H1 (cell line): ENCODE measurements around the gene TNP2. TPM values are rescaled to one million over a fixed set of nuclear protein-coding genes. Genes with fewer than 3 reads are reported as not detected.

Experiments used
- MAFK ChIP-seq: IDR thresholded peaks from 2 replicates; pipeline ENCODE4 v1.6.1; 2012; ENCODE audit warnings: low read depth, mild to moderate bottlenecking, improper control_type of control experiment, low read length
- POU5F1 ChIP-seq: IDR thresholded peaks from 2 replicates; pipeline ENCODE4 v1.6.1; 2011; ENCODE audit warnings: low read depth, mild to moderate bottlenecking, low read length, moderate library complexity
- TBP ChIP-seq: IDR thresholded peaks from 2 replicates; pipeline ENCODE4 v1.6.1; 2011; ENCODE audit warnings: low read depth, low read length, improper control_type of control experiment
- polyA plus RNA-seq, 7 experiments: library from polyadenylated mRNA; depleted of rRNA in 3 of 7; stranded (reverse) in 5 of 7; unstranded in 2 of 7; fragments of >200 nt in 5 of 7; fragments of 200-250 nt in 2 of 7; gene quantifications; 1 replicate in 5 of 7; 2 replicates in 1 of 7; 4 replicates in 1 of 7; pipeline versions ENCODE4 v1.2.1 to v1.2.3, GENCODE V29; 2011 to 2013; ENCODE audit warnings: missing spikeins in 2 of 7, mixed read lengths in 2 of 7
- total RNA-seq: library from RNA; stranded (reverse); fragmentation: NEBNext Ultra II Directional; extraction: Animal tissue kit (Norgen Biotek cat#: 25700); gene quantifications from 2 replicates; pipeline ENCODE4 v1.2.1, GENCODE V29; 2021
- TF ChIP-seq, protein P1 (sequence below): IDR thresholded peaks from 2 replicates; pipeline ENCODE4 v1.6.1; 2012; ENCODE audit warnings: inconsistent platforms
- TF ChIP-seq, protein P2 (sequence below): fragments of 300-600 bp; sonication (generic); IDR thresholded peaks from 2 replicates; pipeline ENCODE4 v1.7.1; 2012; ENCODE audit warnings: low read length, moderate library complexity, mild to moderate bottlenecking, inconsistent platforms; ENCODE audit not compliant: insufficient replicate concordance

The TNP2 gene
- total and polyA plus RNA-seq, 2 of the 8 experiments (the other 6 are each of a cell fraction or from before 2014, with no cell fraction given), result not detected

DNA sequence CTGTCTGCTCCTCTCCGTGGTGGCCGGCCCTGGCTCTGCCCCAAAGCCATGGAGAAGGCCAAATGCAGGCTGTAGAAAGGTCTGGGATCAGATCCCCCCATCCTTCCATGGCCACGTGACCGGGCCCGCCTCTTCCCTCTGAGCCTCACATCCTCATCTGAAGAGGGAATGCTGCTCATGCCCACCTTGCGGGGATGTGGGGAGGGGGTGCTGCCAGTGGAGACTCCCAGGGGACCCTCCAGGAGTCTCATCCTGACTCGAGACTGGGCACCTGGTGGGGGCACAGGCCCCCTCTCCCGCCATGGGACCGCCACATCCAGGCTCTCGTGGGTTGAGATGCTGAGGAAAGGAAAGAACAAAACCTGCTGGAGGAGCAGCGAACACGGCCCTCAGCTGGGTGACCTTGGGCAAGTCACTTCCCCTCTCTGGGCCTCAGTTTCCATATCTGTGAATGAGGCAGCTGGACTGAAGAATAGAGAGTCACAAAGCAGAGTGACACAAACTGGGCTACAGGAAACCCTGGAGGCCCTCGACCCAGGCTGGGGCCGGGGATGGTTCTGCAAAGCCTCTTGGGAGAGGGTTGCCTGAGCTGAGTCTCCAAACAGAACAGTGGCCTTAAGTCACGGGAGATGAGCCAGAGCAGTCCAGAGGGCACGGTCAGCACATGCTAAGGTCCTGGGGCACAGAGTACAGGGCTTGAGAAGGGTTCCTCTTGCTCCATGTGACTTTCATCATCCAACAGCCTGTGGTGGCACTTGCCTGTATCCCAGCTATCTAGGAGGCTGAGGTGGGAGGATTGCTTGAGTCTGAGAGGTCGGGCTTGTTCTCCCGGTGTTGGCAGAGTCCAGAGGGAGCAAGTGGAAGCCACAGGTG lies 43.2 kb downstream of the TNP2 start (continued):
- TF ChIP-seq, protein P1, sequence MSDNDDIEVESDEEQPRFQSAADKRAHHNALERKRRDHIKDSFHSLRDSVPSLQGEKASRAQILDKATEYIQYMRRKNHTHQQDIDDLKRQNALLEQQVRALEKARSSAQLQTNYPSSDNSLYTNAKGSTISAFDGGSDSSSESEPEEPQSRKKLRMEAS, result no peak
- TF ChIP-seq POU5F1, result no peak
- no peak for TF ChIP-seq TBP
- no peak for TF ChIP-seq MAFK
- TF ChIP-seq, protein P2, sequence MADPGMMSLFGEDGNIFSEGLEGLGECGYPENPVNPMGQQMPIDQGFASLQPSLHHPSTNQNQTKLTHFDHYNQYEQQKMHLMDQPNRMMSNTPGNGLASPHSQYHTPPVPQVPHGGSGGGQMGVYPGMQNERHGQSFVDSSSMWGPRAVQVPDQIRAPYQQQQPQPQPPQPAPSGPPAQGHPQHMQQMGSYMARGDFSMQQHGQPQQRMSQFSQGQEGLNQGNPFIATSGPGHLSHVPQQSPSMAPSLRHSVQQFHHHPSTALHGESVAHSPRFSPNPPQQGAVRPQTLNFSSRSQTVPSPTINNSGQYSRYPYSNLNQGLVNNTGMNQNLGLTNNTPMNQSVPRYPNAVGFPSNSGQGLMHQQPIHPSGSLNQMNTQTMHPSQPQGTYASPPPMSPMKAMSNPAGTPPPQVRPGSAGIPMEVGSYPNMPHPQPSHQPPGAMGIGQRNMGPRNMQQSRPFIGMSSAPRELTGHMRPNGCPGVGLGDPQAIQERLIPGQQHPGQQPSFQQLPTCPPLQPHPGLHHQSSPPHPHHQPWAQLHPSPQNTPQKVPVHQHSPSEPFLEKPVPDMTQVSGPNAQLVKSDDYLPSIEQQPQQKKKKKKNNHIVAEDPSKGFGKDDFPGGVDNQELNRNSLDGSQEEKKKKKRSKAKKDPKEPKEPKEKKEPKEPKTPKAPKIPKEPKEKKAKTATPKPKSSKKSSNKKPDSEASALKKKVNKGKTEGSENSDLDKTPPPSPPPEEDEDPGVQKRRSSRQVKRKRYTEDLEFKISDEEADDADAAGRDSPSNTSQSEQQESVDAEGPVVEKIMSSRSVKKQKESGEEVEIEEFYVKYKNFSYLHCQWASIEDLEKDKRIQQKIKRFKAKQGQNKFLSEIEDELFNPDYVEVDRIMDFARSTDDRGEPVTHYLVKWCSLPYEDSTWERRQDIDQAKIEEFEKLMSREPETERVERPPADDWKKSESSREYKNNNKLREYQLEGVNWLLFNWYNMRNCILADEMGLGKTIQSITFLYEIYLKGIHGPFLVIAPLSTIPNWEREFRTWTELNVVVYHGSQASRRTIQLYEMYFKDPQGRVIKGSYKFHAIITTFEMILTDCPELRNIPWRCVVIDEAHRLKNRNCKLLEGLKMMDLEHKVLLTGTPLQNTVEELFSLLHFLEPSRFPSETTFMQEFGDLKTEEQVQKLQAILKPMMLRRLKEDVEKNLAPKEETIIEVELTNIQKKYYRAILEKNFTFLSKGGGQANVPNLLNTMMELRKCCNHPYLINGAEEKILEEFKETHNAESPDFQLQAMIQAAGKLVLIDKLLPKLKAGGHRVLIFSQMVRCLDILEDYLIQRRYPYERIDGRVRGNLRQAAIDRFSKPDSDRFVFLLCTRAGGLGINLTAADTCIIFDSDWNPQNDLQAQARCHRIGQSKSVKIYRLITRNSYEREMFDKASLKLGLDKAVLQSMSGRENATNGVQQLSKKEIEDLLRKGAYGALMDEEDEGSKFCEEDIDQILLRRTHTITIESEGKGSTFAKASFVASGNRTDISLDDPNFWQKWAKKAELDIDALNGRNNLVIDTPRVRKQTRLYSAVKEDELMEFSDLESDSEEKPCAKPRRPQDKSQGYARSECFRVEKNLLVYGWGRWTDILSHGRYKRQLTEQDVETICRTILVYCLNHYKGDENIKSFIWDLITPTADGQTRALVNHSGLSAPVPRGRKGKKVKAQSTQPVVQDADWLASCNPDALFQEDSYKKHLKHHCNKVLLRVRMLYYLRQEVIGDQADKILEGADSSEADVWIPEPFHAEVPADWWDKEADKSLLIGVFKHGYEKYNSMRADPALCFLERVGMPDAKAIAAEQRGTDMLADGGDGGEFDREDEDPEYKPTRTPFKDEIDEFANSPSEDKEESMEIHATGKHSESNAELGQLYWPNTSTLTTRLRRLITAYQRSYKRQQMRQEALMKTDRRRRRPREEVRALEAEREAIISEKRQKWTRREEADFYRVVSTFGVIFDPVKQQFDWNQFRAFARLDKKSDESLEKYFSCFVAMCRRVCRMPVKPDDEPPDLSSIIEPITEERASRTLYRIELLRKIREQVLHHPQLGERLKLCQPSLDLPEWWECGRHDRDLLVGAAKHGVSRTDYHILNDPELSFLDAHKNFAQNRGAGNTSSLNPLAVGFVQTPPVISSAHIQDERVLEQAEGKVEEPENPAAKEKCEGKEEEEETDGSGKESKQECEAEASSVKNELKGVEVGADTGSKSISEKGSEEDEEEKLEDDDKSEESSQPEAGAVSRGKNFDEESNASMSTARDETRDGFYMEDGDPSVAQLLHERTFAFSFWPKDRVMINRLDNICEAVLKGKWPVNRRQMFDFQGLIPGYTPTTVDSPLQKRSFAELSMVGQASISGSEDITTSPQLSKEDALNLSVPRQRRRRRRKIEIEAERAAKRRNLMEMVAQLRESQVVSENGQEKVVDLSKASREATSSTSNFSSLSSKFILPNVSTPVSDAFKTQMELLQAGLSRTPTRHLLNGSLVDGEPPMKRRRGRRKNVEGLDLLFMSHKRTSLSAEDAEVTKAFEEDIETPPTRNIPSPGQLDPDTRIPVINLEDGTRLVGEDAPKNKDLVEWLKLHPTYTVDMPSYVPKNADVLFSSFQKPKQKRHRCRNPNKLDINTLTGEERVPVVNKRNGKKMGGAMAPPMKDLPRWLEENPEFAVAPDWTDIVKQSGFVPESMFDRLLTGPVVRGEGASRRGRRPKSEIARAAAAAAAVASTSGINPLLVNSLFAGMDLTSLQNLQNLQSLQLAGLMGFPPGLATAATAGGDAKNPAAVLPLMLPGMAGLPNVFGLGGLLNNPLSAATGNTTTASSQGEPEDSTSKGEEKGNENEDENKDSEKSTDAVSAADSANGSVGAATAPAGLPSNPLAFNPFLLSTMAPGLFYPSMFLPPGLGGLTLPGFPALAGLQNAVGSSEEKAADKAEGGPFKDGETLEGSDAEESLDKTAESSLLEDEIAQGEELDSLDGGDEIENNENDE, result no peak
